GM18502 (cell line): ENCODE measurements around the gene NSUN7.
A peak's percentile ranks its signal among the peaks of the same experiment; 100 is the strongest.

Source experiments
- ATAC-seq: cut with Tn5 transposase; IDR thresholded peaks from one replicate; pipeline ENCODE4 v1.9.1; 2021; ENCODE audit warnings: mild to moderate bottlenecking; ENCODE audit not compliant: unreplicated experiment, poor library complexity

Gene NSUN7

GRCh38 chr4:40733752-40734151, 16.0 kb upstream of the NSUN7 start:
- no peak for ATAC-seq

- ATAC-seq = no peak
Observed at GRCh38 chr4:40734497-40734896, 15.3 kb upstream of the NSUN7 start.

GRCh38 chr4:40736910-40737309, 12.8 kb upstream of the NSUN7 start:
- no peak for ATAC-seq

- no peak for ATAC-seq
Observed at GRCh38 chr4:40737879-40738278, 11.9 kb upstream of the NSUN7 start.

- ATAC-seq = no peak
Observed at GRCh38 chr4:40739347-40739746, 10.4 kb upstream of the NSUN7 start.

- no peak for ATAC-seq
Observed at GRCh38 chr4:40744218-40744617, 5.5 kb upstream of the NSUN7 start.

GRCh38 chr4:40745285-40745984, 4.3 kb upstream of the NSUN7 start:
- ATAC-seq = no peak

GRCh38 chr4:40747207-40747835, 2.4 kb upstream of the NSUN7 start:
- ATAC-seq = no peak

GRCh38 chr4:40750461-40751258, 905 bp downstream of the NSUN7 start:
- no peak for ATAC-seq

GRCh38 chr4:40755616-40756015, 5.9 kb downstream of the NSUN7 start:
- no peak for ATAC-seq

GRCh38 chr4:40763228-40763716, 13.5 kb downstream of the NSUN7 start:
- peak; percentile 100 for ATAC-seq

GRCh38 chr4:40769266-40769665, 19.5 kb downstream of the NSUN7 start:
- no peak for ATAC-seq

- ATAC-seq = no peak
Observed at GRCh38 chr4:40778090-40778489, 28.3 kb downstream of the NSUN7 start.

- ATAC-seq = no peak
Observed at GRCh38 chr4:40782876-40783275, 33.1 kb downstream of the NSUN7 start.

- no peak for ATAC-seq
Observed at GRCh38 chr4:40785727-40786126, 36.0 kb downstream of the NSUN7 start.

- ATAC-seq = no peak
Observed at GRCh38 chr4:40788331-40788730, 38.6 kb downstream of the NSUN7 start.

- ATAC-seq = no peak
Observed at GRCh38 chr4:40789031-40789430, 39.3 kb downstream of the NSUN7 start.

- ATAC-seq = no peak
Observed at GRCh38 chr4:40789771-40790170, 40.0 kb downstream of the NSUN7 start.

- ATAC-seq = peak; percentile 95
Observed at GRCh38 chr4:40800064-40800463, 50.3 kb downstream of the NSUN7 start.

GRCh38 chr4:40804598-40804997, 54.8 kb downstream of the NSUN7 start:
- ATAC-seq = no peak

- ATAC-seq = no peak
Observed at GRCh38 chr4:40808926-40809457, 59.2 kb downstream of the NSUN7 start.
